ENCODE measurements around the gene LVRN. TPM values are rescaled to one million over a fixed set of nuclear protein-coding genes. Genes with fewer than 3 reads are reported as not detected.

LVRN gene
- total RNA-seq, 3 donors from 2014 or later (not counting 1 experiment from before 2014, with no cell fraction given) = 0.77 TPM; not detected in 2

DNA sequence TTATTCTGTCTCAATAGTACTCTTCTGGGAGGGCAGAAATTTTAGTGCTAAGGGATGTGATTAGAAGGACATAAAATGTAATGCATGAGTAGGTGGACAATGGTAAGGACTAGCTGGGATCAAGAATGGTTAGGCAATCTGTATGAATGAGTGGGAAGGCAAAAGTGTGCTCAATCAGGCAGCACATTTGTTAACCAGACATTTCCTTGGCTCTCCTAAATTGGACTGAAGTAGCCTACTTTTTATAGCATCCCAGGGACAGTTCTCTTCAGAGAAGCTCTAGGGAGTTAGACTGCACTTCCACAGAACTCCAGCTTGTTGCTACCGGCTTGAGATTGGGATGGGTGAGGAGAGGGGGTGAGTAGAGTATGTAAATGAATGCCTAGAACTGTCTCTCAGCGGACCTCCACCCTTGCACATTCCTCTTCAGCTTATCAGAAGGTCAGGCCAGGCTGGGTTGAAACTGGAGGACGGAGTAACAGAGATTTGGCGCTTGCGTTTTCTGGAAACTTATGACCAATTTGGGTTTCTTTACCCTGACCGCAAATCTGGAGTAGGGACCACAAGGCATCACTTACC is 51.0 kb downstream of the LVRN start:
- H3K4me1 Mint-ChIP-seq = no peaks in the 10 kb centered on the region
- peaks cover 19 to 36% of the 10 kb centered on the region in 2 donors for H3K27me3 Mint-ChIP-seq (ENCODE audit: low read depth in 2 of 2)
- no peak overlapping the region for H3K4me3 ChIP-seq (ENCODE audit: low read length)
- no peaks in the 10 kb centered on the region for H3K4me1 ChIP-seq (ENCODE audit: control insufficient read depth, insufficient read depth, low read length)
- H3K36me3 Mint-ChIP-seq = no peaks in the 10 kb centered on the region
- DNase-seq (no peak), ATAC-seq (no peak)
- peaks cover 3% of the 10 kb centered on the region for H3K27me3 ChIP-seq (ENCODE audit: control insufficient read depth, insufficient read depth, low read length)
- TF ChIP-seq, protein P1, sequence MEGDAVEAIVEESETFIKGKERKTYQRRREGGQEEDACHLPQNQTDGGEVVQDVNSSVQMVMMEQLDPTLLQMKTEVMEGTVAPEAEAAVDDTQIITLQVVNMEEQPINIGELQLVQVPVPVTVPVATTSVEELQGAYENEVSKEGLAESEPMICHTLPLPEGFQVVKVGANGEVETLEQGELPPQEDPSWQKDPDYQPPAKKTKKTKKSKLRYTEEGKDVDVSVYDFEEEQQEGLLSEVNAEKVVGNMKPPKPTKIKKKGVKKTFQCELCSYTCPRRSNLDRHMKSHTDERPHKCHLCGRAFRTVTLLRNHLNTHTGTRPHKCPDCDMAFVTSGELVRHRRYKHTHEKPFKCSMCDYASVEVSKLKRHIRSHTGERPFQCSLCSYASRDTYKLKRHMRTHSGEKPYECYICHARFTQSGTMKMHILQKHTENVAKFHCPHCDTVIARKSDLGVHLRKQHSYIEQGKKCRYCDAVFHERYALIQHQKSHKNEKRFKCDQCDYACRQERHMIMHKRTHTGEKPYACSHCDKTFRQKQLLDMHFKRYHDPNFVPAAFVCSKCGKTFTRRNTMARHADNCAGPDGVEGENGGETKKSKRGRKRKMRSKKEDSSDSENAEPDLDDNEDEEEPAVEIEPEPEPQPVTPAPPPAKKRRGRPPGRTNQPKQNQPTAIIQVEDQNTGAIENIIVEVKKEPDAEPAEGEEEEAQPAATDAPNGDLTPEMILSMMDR (IDR thresholded peaks at IDR 0.05) = no peak
- no peak overlapping the region for H3K4me3 Mint-ChIP-seq
- H3K27ac Mint-ChIP-seq = no peak overlapping the region
- H3K9me3 ChIP-seq (ENCODE audit: control insufficient read depth, insufficient read depth, low read length) = no peaks in the 10 kb centered on the region
- 91% methylated on average over 6 of the region's 6 CpGs for WGBS (ENCODE audit: insufficient coverage)
- H3K9me3 Mint-ChIP-seq = no peaks in the 10 kb centered on the region
- intact Hi-C loops (cut with micrococcal nuclease) = no loop called here
- H3K36me3 ChIP-seq (ENCODE audit: control insufficient read depth, insufficient read depth, low read length) = no peaks in the 10 kb centered on the region
- H3K27ac ChIP-seq (ENCODE audit: low read length) = no peak overlapping the region

DNA sequence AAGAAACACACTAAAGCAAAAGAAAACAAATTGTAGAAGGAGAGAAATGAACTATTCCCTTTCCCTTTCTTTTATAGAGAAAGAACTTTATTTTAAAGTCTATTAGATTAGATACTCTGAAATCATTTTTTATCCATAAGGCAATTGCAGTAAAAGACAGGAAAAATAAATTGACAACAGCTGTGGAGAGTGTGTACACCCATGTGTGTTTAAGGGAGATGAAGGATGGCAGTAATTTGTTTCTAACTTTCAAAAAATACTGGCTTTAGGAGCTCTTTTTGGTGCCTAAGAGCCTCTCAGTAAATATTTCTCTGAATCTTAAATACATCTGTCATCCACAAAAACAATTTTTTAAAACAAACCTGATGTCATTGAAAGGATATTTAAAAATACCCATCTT is 51.7 kb downstream of the LVRN start:
- Mint-ChIP-seq H3K4me1 (no peaks in the 10 kb centered on the region), H3K27me3 (ENCODE audit: low read depth in 2 of 2) (peaks cover 21 to 36% of the 10 kb centered on the region in 2 donors), H3K9me3 (no peaks in the 10 kb centered on the region), H3K4me3 (no peak overlapping the region), H3K36me3 (no peaks in the 10 kb centered on the region), H3K27ac (no peak overlapping the region)
- intact Hi-C loops (cut with micrococcal nuclease) = no loop called here
- DNase-seq = no peak
- TF ChIP-seq, protein P1 (IDR thresholded peaks at IDR 0.05) = no peak
- H3K9me3 ChIP-seq (ENCODE audit: control insufficient read depth, insufficient read depth, low read length) = no peaks in the 10 kb centered on the region
- no peak overlapping the region for H3K27ac ChIP-seq (ENCODE audit: low read length)
- H3K4me3 ChIP-seq (ENCODE audit: low read length) = no peak overlapping the region
- ATAC-seq = no peak
- peaks cover 3% of the 10 kb centered on the region for H3K27me3 ChIP-seq (ENCODE audit: control insufficient read depth, insufficient read depth, low read length)
- H3K36me3 ChIP-seq (ENCODE audit: control insufficient read depth, insufficient read depth, low read length) = no peaks in the 10 kb centered on the region
- no peaks in the 10 kb centered on the region for H3K4me1 ChIP-seq (ENCODE audit: control insufficient read depth, insufficient read depth, low read length)

DNA sequence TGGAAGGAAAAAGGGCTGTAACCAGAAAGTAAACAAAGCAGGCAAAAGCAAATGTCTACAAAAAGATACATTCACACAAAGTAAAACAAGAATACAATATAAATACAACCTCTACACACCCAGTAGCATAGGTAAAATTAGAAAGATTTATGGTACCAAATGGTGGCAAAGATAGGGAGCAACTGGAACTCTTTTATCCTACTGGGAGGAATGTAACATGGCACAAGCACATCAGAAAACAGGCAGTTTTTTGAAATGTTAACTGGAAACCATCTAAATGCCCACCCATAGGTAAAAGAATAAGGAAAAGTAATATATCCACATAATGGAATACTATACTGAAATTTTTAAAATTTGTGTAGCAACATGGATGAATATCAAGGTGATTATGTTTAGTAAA is 61.3 kb downstream of the LVRN start:
- no peak for DNase-seq
- Mint-ChIP-seq H3K9me3 (no peaks in the 10 kb centered on the region), H3K27me3 (ENCODE audit: low read depth in 2 of 2) (peaks cover 15 to 38% of the 10 kb centered on the region in 2 donors), H3K27ac (no peak overlapping the region), H3K4me3 (no peak overlapping the region), H3K4me1 (no peaks in the 10 kb centered on the region), H3K36me3 (no peaks in the 10 kb centered on the region)
- Histone ChIP-seq H3K4me3 (ENCODE audit: low read length) (no peak overlapping the region), H3K36me3 (ENCODE audit: control insufficient read depth, insufficient read depth, low read length) (no peaks in the 10 kb centered on the region), H3K9me3 (ENCODE audit: control insufficient read depth, insufficient read depth, low read length) (no peaks in the 10 kb centered on the region), H3K4me1 (ENCODE audit: control insufficient read depth, insufficient read depth, low read length) (no peaks in the 10 kb centered on the region), H3K27ac (ENCODE audit: low read length) (no peak overlapping the region), H3K27me3 (ENCODE audit: control insufficient read depth, insufficient read depth, low read length) (no peaks in the 10 kb centered on the region)
- intact Hi-C loops (cut with micrococcal nuclease) = no loop called here
- ATAC-seq = no peak
- TF ChIP-seq, protein P1 (IDR thresholded peaks at IDR 0.05) = no peak

DNA sequence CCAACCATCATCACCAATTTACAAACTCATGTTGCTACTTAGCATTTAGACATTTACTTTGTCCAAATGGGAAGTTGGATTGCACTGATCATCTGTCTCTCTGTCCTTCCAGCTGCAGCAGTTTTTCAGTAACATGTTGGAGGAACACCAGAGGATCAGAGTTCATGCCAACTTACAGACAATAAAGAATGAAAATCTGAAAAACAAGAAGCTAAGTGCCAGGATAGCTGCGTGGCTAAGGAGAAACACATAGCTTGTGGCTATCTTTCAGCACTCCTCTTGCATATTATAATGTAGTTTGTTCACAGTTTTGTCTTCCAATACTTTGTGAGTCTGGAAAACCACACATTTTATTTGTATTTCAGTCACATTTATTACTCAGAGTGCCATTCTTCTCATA is 63.6 kb downstream of the LVRN start:
- Mint-ChIP-seq H3K27me3 (ENCODE audit: low read depth in 2 of 2) (peaks cover 18 to 32% of the 10 kb centered on the region in 2 donors), H3K9me3 (no peaks in the 10 kb centered on the region), H3K36me3 (no peaks in the 10 kb centered on the region), H3K4me1 (no peaks in the 10 kb centered on the region), H3K27ac (no peak overlapping the region), H3K4me3 (no peak overlapping the region)
- ATAC-seq = no peak
- no CpG with 5 or more reads among the region's 1 CpG for WGBS (ENCODE audit: insufficient coverage)
- Histone ChIP-seq H3K27me3 (ENCODE audit: control insufficient read depth, insufficient read depth, low read length) (no peaks in the 10 kb centered on the region), H3K9me3 (ENCODE audit: control insufficient read depth, insufficient read depth, low read length) (no peaks in the 10 kb centered on the region), H3K36me3 (ENCODE audit: control insufficient read depth, insufficient read depth, low read length) (no peaks in the 10 kb centered on the region), H3K27ac (ENCODE audit: low read length) (no peak overlapping the region), H3K4me3 (ENCODE audit: low read length) (no peak overlapping the region), H3K4me1 (ENCODE audit: control insufficient read depth, insufficient read depth, low read length) (no peaks in the 10 kb centered on the region)
- intact Hi-C loops (cut with micrococcal nuclease) = no loop called here
- DNase-seq = no peak
- TF ChIP-seq, protein P1 (IDR thresholded peaks at IDR 0.05) = no peak

Measured in natural killer cell (primary cell).